Stimulated activated CD8-positive, alpha-beta memory T cell treated with anti-CD3 and anti-CD28 coated beads, Interleukin-4, amount 100 ng/mL, for 4 hours (primary cell): Measurements from ENCODE around the gene TDRD1.

Experiments used
- DNase-seq, 2 donors: peaks; one replicate each; pipeline ENCODE4 v3.0.0-alpha.2; 2020; ENCODE audit warnings: low read depth in 2 of 2, low spot score in 1 of 2

Gene TDRD1

GRCh38 chr10:114259824-114260223 lies 80.7 kb downstream of the TDRD1 start:
- no peak for DNase-seq

- DNase-seq: no peak
Observed at GRCh38 chr10:114260366-114260765, 81.2 kb downstream of the TDRD1 start.

- DNase-seq: no peak
Observed at GRCh38 chr10:114261076-114261475, 81.9 kb downstream of the TDRD1 start.

- DNase-seq: no peak
Observed at GRCh38 chr10:114262496-114262895, 83.3 kb downstream of the TDRD1 start.

- DNase-seq: no peak
Observed at GRCh38 chr10:114265392-114266053, 86.4 kb downstream of the TDRD1 start.

- DNase-seq: no peak
Observed at GRCh38 chr10:114266521-114266920, 87.4 kb downstream of the TDRD1 start.

- no peak for DNase-seq
Observed at GRCh38 chr10:114271075-114271778, 92.1 kb downstream of the TDRD1 start.

- DNase-seq: no peak
Observed at GRCh38 chr10:114271779-114272167, 92.6 kb downstream of the TDRD1 start.

- DNase-seq: no peak
Observed at GRCh38 chr10:114272696-114273095, 93.5 kb downstream of the TDRD1 start.

GRCh38 chr10:114273910-114274309 lies 94.8 kb downstream of the TDRD1 start:
- no peak for DNase-seq

GRCh38 chr10:114274616-114275453 lies 95.7 kb downstream of the TDRD1 start:
- no peak for DNase-seq

GRCh38 chr10:114276066-114276465 lies 96.9 kb downstream of the TDRD1 start:
- DNase-seq: no peak

- DNase-seq: no peak
Observed at GRCh38 chr10:114276671-114277070, 97.5 kb downstream of the TDRD1 start.

- DNase-seq: no peak
Observed at GRCh38 chr10:114278140-114278883, 99.2 kb downstream of the TDRD1 start.

- no peak for DNase-seq
Observed at GRCh38 chr10:114278884-114279191, 99.7 kb downstream of the TDRD1 start.

GRCh38 chr10:114279289-114279688 lies 100.1 kb downstream of the TDRD1 start:
- DNase-seq: no peak

- no peak for DNase-seq
Observed at GRCh38 chr10:114279901-114280644, 100.9 kb downstream of the TDRD1 start.

- DNase-seq: no peak
Observed at GRCh38 chr10:114281006-114281405, 101.9 kb downstream of the TDRD1 start.

GRCh38 chr10:114281461-114281860 lies 102.3 kb downstream of the TDRD1 start:
- DNase-seq: no peak
